Measurements from ENCODE around the gene PASK. TPM values are rescaled to one million over a fixed set of nuclear protein-coding genes. Genes with fewer than 3 reads are reported as not detected.
"Not testable (repeated sequence)": the region's sequence is repeated elsewhere in the genome, so short reads cannot be mapped to it uniquely, and the experiment has no call there.

Gene PASK
- total RNA-seq, 1 experiment from 2014 or later, result 9.0 TPM

DNA sequence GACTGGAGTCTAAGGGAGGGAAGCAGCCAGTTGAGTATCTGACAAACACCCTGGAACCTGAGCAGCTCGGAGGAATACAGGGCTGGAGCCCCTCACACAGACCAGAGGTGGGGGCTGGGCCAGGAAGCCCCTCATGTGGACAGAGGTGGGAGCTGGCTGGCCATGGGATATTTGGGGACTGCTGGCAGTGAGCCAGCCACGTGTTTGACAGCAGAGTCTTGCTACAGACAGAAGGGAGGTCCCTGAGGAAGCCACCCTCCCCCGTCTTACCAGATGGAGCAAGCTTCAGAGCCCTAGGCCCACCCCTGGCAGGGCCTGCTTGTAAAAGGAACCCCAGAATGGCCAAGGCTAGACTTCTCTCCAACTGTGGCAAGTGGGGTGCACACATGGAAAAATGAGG, 43.6 kb downstream of the PASK start:
- Mint-ChIP-seq H3K27me3 (ENCODE audit: insufficient read depth, unreplicated experiment) (no peaks in the 10 kb centered on the region), H3K4me1 (ENCODE audit: insufficient read depth, unreplicated experiment) (peaks cover 5% of the 10 kb centered on the region), H3K27ac (ENCODE audit: low read depth, unreplicated experiment) (no peak overlapping the region), H3K9me3 (ENCODE audit: unreplicated experiment) (no peaks in the 10 kb centered on the region), H3K4me3 (ENCODE audit: unreplicated experiment) (no peak overlapping the region), H3K36me3 (ENCODE audit: insufficient read depth, unreplicated experiment) (peaks cover 14% of the 10 kb centered on the region)
- BruUV-seq (replicated peaks), result no TSS peak
- CTCF ChIA-PET, result no interaction called here
- TF ChIP-seq, protein P1, sequence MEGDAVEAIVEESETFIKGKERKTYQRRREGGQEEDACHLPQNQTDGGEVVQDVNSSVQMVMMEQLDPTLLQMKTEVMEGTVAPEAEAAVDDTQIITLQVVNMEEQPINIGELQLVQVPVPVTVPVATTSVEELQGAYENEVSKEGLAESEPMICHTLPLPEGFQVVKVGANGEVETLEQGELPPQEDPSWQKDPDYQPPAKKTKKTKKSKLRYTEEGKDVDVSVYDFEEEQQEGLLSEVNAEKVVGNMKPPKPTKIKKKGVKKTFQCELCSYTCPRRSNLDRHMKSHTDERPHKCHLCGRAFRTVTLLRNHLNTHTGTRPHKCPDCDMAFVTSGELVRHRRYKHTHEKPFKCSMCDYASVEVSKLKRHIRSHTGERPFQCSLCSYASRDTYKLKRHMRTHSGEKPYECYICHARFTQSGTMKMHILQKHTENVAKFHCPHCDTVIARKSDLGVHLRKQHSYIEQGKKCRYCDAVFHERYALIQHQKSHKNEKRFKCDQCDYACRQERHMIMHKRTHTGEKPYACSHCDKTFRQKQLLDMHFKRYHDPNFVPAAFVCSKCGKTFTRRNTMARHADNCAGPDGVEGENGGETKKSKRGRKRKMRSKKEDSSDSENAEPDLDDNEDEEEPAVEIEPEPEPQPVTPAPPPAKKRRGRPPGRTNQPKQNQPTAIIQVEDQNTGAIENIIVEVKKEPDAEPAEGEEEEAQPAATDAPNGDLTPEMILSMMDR (IDR thresholded peaks at IDR 0.05; ENCODE audit: unreplicated experiment), result no peak
- no peak for DNase-seq (ENCODE audit: unreplicated experiment)
- intact Hi-C loops (cut with micrococcal nuclease), result no loop called here
- POLR2A ChIA-PET, result no interaction called here

DNA sequence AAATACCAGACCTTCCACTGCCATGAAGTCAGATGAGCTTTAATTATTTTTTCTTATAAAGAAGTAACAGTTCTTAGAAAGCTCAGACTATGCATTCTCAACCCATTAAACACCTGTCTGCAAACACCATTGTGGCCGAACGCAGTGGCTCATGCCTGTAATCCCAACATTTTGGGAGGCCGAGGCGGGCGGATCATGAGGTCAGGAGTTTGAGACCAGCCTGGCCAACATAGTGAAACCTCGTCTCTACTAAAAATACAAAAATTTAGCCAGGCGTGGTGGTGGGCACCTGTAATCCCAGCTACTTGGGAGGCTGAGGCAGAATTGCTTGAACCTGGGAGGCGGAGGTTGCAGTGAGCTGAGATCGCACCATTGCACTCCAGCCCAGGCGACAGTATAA, 44.7 kb downstream of the PASK start:
- DNase-seq (ENCODE audit: unreplicated experiment); intact Hi-C loops (cut with micrococcal nuclease); BruUV-seq (replicated peaks); H3K27me3 Mint-ChIP-seq (ENCODE audit: insufficient read depth, unreplicated experiment); H3K27ac Mint-ChIP-seq (ENCODE audit: low read depth, unreplicated experiment); H3K4me1 Mint-ChIP-seq (ENCODE audit: insufficient read depth, unreplicated experiment); H3K4me3 Mint-ChIP-seq (ENCODE audit: unreplicated experiment); H3K9me3 Mint-ChIP-seq (ENCODE audit: unreplicated experiment): not testable (repeated sequence)
- ChIA-PET CTCF (interaction anchor here (0.6 kb wide), 1 partner anchor 237 kb away, joined by 5 read pairs; no protein-coding TSS in a partner anchor), POLR2A (interaction anchor here (1.0 kb wide), 1 partner anchor 45 kb away, joined by 3 read pairs; the partner anchor contains the start of gene PASK)
- peaks cover 14% of the 10 kb centered on the region for H3K36me3 Mint-ChIP-seq (ENCODE audit: insufficient read depth, unreplicated experiment)

DNA sequence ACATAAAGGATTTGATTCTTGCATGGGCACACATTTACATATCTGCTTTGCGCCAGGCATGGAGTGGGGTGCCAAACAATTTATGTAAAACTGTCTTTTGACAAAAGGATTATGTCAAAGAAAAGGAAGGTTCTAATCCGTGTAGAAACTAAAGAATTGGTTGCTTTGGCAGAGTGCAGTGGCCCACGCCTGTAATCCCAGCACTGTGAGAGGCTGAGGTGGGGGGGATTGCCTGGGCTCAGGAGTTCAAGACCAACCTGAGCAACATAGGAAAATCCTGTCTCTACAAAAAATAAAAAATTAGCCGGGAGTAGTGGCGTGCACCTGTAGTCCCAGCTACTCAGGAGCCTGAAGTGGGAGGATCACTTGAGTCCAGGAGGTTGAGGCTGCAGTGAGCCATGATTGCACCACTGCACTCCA, 46.1 kb downstream of the PASK start:
- CTCF ChIA-PET, result interaction anchor here (0.7 kb wide), 3 partner anchors 94 to 812 kb away, joined by 3 to 4 read pairs (median 3); no protein-coding TSS in a partner anchor
- BruUV-seq (replicated peaks), result no TSS peak
- Mint-ChIP-seq H3K9me3 (ENCODE audit: unreplicated experiment) (no peaks in the 10 kb centered on the region), H3K4me3 (ENCODE audit: unreplicated experiment) (peak overlapping the region; percentile 94), H3K27me3 (ENCODE audit: insufficient read depth, unreplicated experiment) (no peaks in the 10 kb centered on the region), H3K36me3 (ENCODE audit: insufficient read depth, unreplicated experiment) (peaks cover 26% of the 10 kb centered on the region), H3K27ac (ENCODE audit: low read depth, unreplicated experiment) (peak overlapping the region; percentile 92), H3K4me1 (ENCODE audit: insufficient read depth, unreplicated experiment) (peaks cover 11% of the 10 kb centered on the region)
- TF ChIP-seq, protein P1 (IDR thresholded peaks at IDR 0.05; ENCODE audit: unreplicated experiment), result no peak
- intact Hi-C loops (cut with micrococcal nuclease), result loop anchor here (2.0 kb wide), 1 partner anchor 46 kb away; the partner anchor contains the start of gene PASK
- POLR2A ChIA-PET, result interaction anchor here (0.8 to 4.4 kb wide), 3 partner anchors 9 to 47 kb away, joined by 3 to 38 read pairs (median 22); partner anchors contain the start of genes PASK and PPP1R7
- DNase-seq (ENCODE audit: unreplicated experiment), result no peak

DNA sequence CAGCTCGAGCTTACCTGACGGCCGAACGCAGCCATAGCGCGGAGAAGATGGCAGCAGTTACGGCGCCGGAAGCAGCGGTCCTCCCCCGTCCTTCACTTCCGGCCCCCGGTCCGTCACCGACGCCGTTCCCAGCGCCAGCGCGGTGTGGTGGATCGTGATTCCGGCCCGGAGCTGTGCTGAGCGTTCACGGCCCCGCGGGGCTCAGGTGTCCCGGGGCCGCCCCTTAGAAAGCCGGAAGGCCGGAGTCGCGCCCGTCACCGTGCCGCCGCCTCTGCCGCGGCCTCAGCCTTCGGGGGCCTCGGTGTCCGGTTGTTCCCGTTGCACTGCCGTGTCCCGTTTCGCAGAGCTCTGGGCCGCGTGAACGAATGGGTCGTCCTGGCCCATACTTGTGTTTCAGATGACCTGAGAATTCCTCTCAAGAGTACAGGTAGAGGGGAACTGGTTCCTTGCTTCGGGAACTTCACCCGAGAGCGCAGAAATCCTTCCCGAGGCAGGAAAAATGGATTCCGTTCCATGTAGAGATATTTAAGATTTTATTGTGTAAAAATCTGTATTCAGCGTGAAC, 47.0 kb downstream of the PASK start, which contains the start of gene MTERF4:
Gene MTERF4, minus strand, starts transcription at position 49 of the 565 bp plus-strand sequence. Its CDS starts 14 bp downstream, at position 35.
- POLR2A ChIA-PET, result interaction anchor here (0.5 to 4.4 kb wide), 27 partner anchors 9 to 541 kb away, joined by 3 to 38 read pairs (median 4); partner anchors contain the start of genes ATG4B, CAPN10, DUSP28 and PASK
- Mint-ChIP-seq H3K36me3 (ENCODE audit: insufficient read depth, unreplicated experiment) (peaks cover 26% of the 10 kb centered on the region), H3K9me3 (ENCODE audit: unreplicated experiment) (no peaks in the 10 kb centered on the region), H3K4me1 (ENCODE audit: insufficient read depth, unreplicated experiment) (peaks cover 11% of the 10 kb centered on the region), H3K27me3 (ENCODE audit: insufficient read depth, unreplicated experiment) (no peaks in the 10 kb centered on the region), H3K4me3 (ENCODE audit: unreplicated experiment) (peak within 1 kb of the TSS; percentile 94), H3K27ac (ENCODE audit: low read depth, unreplicated experiment) (peak within 1 kb of the TSS; percentile 92)
- intact Hi-C loops (cut with micrococcal nuclease), result loop anchor here (2.0 kb wide), 1 partner anchor 46 kb away; the partner anchor contains the start of gene PASK
- DNase-seq (ENCODE audit: unreplicated experiment), result peak; percentile 88
- TF ChIP-seq, protein P1 (IDR thresholded peaks at IDR 0.05; ENCODE audit: unreplicated experiment), result no peak
- no TSS peak for BruUV-seq (replicated peaks)
- CTCF ChIA-PET, result interaction anchor here (1.0 kb wide), 1 partner anchor 17 kb away, joined by 3 read pairs; no protein-coding TSS in a partner anchor
